HT1080 (cell line): ENCODE measurements around the gene TMF1. TPM values are rescaled to one million over a fixed set of nuclear protein-coding genes. Genes with fewer than 3 reads are reported as not detected.

Experiments
- DNase-seq: peaks from one replicate; pipeline ENCODE4 v3.0.0-alpha.2; 2015; ENCODE audit warnings: low read depth
- total RNA-seq: library from RNA; depleted of rRNA; stranded (reverse); fragments of >200 nt; shearing (Covaris generic); gene quantifications from 2 replicates; pipeline ENCODE4 v1.2.3, GENCODE V29; 2014

Gene TMF1
- total RNA-seq, 1 experiment from 2014 or later: 12.0 TPM

DNA sequence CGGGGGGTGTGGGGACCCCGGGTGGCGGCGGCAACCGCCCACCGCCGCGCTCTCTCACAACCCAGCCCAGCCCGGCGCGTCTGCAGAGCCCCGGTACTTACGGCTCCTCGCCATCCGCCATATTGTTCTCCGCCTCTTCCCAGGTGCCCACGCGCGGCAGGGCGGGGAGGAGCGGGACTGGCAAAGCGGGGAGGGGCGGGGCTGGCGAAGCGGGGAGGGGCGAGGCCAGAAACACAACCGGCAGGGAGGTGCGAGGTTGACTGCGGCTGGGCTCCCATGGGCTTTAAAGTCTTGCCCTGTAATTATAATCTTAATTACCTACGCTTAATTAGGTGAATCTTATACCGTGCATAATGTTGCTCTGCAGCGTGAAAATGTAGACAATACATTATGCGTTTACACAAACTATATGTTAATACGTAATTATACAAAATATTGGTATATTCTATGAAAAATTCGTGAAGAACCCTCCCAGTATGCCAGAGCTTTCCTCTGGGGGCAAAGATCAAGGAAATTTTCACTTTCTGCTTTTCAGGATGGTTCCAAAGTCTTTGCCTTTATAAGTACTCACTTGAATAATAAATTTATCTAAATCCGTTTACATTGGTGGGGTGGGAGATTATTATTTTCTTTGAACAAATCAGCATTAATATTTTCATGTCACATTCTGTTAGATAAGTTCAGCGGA lies 28.2 kb upstream of the TMF1 start, which contains the start of gene UBA3:
Gene UBA3 (minus strand): TSS at position 133 of the 688 bp plus-strand sequence. CDS start 12 bp downstream, at position 121.
- DNase-seq: peak; percentile 44

- peak; percentile 21 for DNase-seq
These were observed 27.4 kb upstream of the TMF1 start for GRCh38 chr3:69079269-69080159.

- DNase-seq: no peak
These were observed 20.8 kb upstream of the TMF1 start for GRCh38 chr3:69072928-69073327.

- DNase-seq: no peak
These were observed 14.0 kb upstream of the TMF1 start for GRCh38 chr3:69066121-69066520.

GRCh38 chr3:69065318-69065964 lies 13.3 kb upstream of the TMF1 start:
- no peak for DNase-seq

DNA sequence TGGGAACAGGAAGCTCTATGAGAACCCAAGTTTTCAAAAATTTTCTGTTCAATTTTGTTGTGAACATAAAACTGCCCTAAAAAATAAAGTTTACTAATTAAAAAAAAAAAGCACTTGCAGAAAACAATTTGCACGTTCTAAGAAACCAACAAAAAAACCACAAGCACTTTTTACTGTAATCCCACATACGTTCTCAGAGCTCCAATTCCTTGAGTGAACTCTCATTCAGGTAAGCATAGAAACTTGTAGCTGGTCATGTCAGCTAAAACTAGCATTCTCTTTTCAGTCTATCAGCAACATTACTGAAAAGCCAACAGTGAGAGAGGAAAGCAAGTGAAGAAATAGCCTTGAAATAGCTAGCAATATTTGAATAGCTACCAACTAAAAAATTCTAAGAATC lies 11.5 kb upstream of the TMF1 start:
- DNase-seq: no peak

GRCh38 chr3:69059688-69060087 lies 7.6 kb upstream of the TMF1 start:
- DNase-seq: no peak

DNA sequence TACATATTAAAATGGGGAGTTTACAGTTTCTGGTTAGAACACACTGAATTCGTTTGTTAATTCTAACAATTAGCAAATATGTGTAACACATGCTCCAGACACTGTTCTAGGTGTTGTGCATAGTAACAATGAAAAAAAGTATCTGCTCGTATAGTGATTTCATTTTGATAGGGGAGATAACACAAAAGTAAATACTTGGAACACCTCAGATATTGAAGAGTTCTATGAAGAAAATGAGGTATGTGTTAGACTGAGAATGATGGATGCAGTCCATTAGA lies 6.8 kb upstream of the TMF1 start:
- DNase-seq: no peak

- DNase-seq: no peak
These were observed 6.2 kb upstream of the TMF1 start for GRCh38 chr3:69058180-69058946.

DNA sequence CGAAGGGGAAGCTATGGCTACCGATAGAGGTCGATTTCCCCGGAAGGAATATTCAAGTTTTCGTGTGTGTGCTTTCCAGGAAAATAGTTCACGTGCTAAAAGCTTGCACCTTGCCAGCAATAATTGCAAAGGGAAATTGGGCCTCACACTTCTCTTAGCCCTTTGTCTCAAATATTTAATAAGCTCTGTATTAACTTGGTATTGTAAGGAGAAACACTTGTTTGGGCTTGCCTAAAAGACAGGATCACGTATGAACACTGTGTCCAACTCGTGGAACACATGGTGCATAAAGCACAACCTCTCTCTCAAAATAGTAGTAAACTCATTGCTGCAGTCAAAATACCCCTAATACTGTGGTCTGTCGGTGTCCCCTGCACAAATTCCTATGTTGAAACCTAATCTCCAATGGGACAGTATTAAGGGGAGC lies 352 bp upstream of the TMF1 start:
- no peak for DNase-seq

DNA sequence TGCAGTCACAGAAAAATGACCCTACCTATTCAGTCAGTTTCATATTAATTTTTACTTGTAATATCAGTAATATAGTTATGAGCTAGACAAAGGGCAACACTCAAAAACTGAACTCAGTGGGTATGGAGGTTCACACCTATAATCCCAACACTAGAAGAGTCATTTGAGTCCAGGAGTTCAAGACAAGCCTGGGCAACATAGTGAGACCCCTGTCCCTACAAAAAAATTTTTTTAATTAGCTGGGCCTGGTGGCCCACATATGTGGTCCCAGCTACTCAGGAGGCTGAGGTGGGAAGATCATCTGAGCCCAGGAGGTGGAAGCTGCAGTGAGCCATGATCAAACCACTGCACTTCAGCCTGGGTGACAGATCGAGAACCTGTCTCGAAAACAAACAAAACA lies 3.1 kb downstream of the TMF1 start:
- no peak for DNase-seq

DNA sequence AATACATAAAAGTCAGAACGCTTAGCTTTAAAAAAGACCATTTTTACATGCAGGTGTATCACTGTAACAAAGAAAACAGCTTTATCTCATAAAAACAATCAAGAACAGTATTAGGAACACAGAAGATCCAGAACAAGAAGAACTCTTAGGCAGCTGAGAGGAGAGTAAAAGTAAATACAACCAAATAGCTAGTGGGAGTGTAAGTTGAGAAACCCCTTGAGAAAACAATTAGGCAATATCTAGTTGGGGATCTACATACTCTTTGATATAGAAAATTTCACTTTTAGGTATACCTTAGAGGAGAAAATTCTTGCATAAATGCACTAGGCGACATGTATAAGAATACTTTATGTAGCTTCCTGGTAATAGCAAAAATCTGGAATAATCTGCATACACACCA lies 7.5 kb downstream of the TMF1 start:
- DNase-seq: no peak

DNA sequence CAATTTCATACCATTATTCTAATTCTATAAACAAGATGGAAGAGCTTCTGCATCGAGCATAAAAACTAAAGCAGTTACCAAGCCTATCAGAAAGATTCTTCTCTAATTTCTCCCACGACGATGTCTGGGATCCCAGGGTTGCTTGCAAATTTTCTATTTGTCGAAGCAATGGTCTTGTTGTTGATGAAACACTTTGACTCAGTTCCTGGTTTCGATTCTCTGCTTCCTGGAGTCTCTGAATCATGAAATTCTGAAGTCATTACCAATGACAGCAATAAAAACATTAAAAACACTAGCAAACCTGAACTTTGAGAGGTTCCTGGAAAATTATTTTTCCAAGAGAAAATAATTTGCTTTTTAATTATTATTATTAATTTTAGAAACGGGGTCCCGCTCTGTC lies 18.7 kb downstream of the TMF1 start:
- peak; percentile 50 for DNase-seq

DNA sequence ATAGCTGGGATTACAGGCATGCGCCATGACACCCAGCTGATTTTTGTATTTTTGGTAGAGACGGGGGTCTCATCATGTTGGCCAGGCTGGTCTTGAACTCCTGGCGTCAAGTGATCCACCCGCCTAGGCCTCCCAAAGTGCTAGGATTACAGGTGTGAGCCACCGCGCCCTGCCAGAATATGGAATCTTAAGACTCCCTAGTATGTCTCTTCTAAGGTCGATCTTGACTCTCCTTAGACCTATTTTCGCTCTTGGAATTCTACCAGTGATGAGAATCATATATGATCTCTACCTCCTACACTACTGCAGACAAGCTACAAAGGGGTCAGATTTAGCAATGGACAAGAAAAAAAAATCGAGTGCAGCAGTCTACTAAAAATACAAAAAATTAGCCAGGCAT lies 19.4 kb downstream of the TMF1 start:
- no peak for DNase-seq

DNA sequence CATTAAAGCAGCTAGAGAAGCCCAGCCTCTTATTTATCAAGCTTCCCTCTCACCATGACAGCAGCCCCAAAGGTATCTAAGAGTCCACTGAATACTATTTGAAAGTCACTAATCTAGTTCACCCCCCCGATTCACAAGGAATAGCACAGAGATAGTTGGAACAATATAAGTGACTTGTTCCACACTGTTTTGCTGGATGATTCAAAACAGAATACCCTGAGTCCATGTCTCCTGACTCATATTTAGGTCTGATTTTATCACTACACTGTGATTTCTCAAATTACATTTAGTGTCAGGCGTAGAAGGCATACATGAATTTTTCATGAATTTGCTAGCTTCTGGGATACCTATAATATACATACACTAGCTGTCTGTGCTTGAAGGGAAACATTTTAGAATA lies 20.0 kb downstream of the TMF1 start:
- DNase-seq: peak; percentile 23

- no peak for DNase-seq
These were observed 20.5 kb downstream of the TMF1 start for GRCh38 chr3:69031635-69032034.

- DNase-seq: no peak
These were observed 31.3 kb downstream of the TMF1 start for GRCh38 chr3:69020857-69021256.

DNA sequence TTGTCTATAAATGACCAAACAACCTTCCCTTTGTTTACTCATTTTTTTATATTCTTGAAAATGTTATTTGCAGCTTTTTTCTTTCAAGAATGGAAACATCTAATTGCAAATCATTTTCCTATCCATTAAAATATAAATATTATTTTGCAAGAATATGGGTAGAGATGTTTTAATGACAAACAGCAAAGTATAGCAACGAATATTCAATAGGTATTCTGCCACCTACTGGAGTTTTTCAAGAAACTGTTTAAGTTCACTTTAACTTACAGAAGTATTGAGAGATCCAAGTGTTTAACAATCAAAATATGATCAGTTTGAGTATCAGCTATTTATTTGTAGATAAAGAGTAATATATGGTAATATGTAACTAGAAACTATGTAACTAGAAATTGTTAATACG lies 31.7 kb downstream of the TMF1 start:
- DNase-seq: no peak

- no peak for DNase-seq
These were observed 35.2 kb downstream of the TMF1 start for GRCh38 chr3:69016901-69017300.

DNA sequence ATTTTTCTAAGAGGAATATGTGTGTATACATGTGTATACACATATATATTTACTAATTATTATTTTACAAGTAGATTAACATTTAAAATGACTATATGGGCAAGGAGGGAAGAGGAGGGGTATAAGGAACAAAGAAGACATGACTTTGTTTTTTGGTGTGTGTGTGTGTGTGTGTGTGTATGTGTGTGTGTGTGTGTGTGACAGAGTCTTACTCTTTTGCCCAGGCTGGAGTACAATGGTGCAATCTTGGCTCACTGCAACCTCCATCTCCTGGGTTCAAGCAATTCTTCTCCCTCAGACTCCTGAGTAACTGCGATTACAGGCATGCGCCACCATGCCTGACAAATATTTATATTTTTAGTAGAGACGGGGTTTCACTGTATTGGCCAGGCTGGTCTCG lies 36.0 kb downstream of the TMF1 start:
- no peak for DNase-seq

DNA sequence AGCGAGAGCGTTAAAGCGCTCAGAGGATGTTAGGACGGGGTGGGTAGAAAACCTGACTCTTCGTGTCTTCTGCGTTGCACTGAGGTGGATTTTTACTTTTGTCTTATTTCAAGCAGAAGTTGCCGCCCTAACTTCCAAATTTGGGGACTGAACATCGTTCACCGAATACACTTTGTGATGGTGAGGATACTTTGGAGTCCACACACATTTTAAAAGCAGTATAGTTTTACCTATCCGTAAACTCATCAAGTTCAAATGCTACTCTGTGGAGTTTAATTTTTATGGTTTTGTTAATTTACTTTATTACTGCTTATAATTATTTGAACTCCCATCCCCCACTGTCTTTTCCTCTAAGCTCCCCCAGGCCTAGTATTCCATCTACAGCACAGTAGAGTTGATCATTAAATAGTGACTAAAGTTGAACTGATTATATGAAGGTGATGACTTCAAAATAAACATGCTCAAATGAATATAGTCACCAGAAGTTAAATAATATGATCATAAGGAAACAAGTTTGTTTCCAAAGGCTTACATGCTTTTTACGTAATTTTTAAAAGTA lies 38.0 kb downstream of the TMF1 start:
- no peak for DNase-seq
